Measurements from ENCODE around the gene PJA1.
A peak's percentile ranks its signal among the peaks of the same experiment; 100 is the strongest.

The PJA1 gene

DNA sequence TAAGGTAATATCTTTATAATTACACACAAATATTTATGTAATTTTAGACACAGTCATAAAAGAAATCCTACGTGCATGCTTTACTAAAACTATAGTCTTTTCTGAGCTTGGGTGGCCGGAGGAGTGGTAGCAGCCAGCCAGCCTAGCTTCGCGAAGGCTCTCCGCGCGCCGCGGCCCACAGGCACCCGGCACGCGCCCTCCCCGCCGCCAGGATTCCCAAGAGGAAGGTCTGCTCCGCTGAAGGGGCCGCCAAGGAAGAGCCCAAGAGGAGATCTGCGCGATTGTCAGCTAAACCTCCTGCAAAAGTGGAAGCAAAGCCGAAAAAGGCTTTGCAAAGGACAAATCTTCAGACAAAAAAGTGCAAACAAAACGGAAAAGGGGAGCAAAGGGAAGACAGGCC, 8.7 kb upstream of the PJA1 start:
- ChIA-PET POLR2A (no interaction called here), CTCF (no interaction called here)
- Histone ChIP-seq H3K27me3 (replicated peaks in 2 of 5; ENCODE audit: control insufficient read depth in 4 of 5, insufficient read depth in 5 of 5, low read length in 4 of 5) (peaks cover 0 to 5% (median 0%) of the 10 kb centered on the region in 5 experiments), H3K36me3 (ENCODE audit: control insufficient read depth in 4 of 4, insufficient read depth in 4 of 4, low read length in 3 of 4) (no peaks in the 10 kb centered on the region), H3K4me1 (ENCODE audit: control extremely low read depth in 1 of 4, control insufficient read depth in 4 of 4, insufficient read depth in 4 of 4, low read length in 3 of 4) (no peaks in the 10 kb centered on the region), H3K9me3 (ENCODE audit: control extremely low read depth in 1 of 5, control insufficient read depth in 4 of 5, insufficient read depth in 2 of 5, low read depth in 1 of 5, low read length in 4 of 5) (peaks cover 0 to 5% (median 0%) of the 10 kb centered on the region in 5 experiments), H3K4me3 (ENCODE audit: control insufficient read depth in 1 of 7, extremely low read depth in 1 of 7, insufficient read depth in 4 of 7, low read depth in 2 of 7, low read length in 6 of 7) (no peak overlapping the region), H3K27ac (ENCODE audit: insufficient read depth in 1 of 2, low read depth in 1 of 2, low read length in 2 of 2, poor library complexity in 1 of 2, severe bottlenecking in 2 of 2) (no peak overlapping the region)
- 60% methylated on average over 19 of the region's 20 CpGs for WGBS (ENCODE audit: insufficient coverage)
- no peak for DNase-seq

DNA sequence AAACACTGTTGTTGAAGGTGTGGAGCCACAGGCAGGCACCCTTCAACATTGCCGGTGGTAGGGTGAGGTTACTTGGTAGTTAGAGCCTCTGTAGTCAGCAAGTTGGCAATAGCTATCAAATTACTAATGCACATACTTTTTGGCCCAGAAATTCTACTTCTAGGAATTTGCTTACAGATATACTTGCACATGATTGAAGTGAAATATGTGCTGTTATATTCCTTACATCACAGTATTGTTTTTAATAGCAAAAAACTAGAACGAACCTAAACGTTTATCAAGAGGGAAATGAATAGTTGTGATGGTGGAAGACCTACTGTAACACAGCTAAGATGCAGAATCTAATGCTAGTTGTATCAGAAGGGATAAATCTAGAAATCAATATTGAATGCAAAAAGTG, 7.7 kb upstream of the PJA1 start:
- H3K4me3 ChIP-seq (ENCODE audit: control insufficient read depth in 1 of 7, extremely low read depth in 1 of 7, insufficient read depth in 4 of 7, low read depth in 2 of 7, low read length in 6 of 7), result no peak overlapping the region
- H3K36me3 ChIP-seq (ENCODE audit: control insufficient read depth in 4 of 4, insufficient read depth in 4 of 4, low read length in 3 of 4), result no peaks in the 10 kb centered on the region
- CTCF ChIA-PET, result no interaction called here
- POLR2A ChIA-PET, result no interaction called here
- WGBS (ENCODE audit: insufficient coverage), result no CpG with 5 or more reads among the region's 3 CpGs
- H3K27ac ChIP-seq (ENCODE audit: insufficient read depth in 1 of 2, low read depth in 1 of 2, low read length in 2 of 2, poor library complexity in 1 of 2, severe bottlenecking in 2 of 2), result no peak overlapping the region
- no peak for DNase-seq
- peaks cover 0 to 5% (median 0%) of the 10 kb centered on the region in 5 experiments for H3K27me3 ChIP-seq (replicated peaks in 2 of 5; ENCODE audit: control insufficient read depth in 4 of 5, insufficient read depth in 5 of 5, low read length in 4 of 5)
- peaks cover 0 to 5% (median 0%) of the 10 kb centered on the region in 5 experiments for H3K9me3 ChIP-seq (ENCODE audit: control extremely low read depth in 1 of 5, control insufficient read depth in 4 of 5, insufficient read depth in 2 of 5, low read depth in 1 of 5, low read length in 4 of 5)
- H3K4me1 ChIP-seq (ENCODE audit: control extremely low read depth in 1 of 4, control insufficient read depth in 4 of 4, insufficient read depth in 4 of 4, low read length in 3 of 4), result no peaks in the 10 kb centered on the region

DNA sequence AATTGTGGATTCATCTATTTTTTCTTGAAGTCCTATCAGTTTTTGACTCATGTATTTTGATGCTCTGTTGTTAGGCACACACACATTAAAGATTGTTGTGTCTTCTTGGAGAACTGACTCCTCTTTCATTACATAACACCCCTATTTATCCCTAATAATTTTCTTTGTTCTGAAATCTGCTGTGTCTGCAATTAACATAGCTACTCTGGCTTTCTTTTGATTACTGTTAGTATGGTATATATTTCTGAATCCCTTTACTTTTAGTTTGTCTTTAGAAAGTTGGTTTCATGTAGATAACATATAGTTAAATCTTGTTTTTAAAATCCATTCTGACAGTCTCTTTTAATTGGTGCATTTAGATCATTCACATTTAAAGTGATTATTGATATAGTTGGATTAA, 5.1 kb upstream of the PJA1 start:
- CTCF ChIA-PET, result no interaction called here

DNA sequence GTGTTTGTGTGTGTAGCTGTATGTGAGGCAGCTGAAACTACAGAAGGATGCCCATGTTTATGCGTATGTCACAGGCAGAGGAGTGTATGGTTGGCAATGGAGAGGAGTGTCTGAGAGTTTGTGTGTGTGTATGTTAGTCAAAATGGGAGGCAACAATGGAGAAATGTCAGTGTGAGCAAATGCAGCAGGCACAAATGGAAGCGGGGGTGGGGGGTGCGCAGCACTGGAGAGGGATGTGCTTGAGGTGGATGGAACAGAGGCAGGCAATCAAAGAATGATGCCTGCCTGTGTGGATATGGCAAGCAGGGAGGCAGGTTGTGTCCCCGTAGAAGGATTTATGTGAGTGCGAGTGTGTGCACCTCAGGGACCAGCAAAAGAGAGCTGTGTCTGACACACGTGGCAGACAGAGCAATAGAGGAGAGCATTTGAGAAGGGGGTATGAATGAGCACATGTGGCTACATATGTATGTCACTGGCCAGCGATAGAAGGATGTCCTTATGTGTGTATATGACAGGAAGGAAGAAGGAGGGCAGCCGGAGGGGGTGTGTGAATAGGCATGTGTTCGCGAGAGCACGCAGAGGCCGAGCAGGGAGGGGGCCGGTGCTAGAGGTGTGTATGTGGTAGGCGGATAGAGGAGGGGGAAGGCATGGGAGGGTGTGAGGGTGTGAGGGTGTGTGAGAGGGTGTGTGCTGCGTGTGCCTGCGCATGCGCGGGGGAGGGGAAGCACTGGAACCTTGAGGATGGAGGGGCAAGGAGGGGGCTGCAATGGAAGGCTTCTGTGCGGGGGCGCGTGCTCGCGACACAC, 1.1 kb downstream of the PJA1 start:
- H3K27me3 ChIP-seq (replicated peaks in 2 of 5; ENCODE audit: control insufficient read depth in 4 of 5, insufficient read depth in 5 of 5, low read length in 4 of 5), result peaks cover 0 to 6% (median 0%) of the 10 kb centered on the region in 5 experiments
- CTCF ChIA-PET, result no interaction called here
- peaks cover 0 to 15% (median 0%) of the 10 kb centered on the region in 4 experiments for H3K36me3 ChIP-seq (ENCODE audit: control insufficient read depth in 4 of 4, insufficient read depth in 4 of 4, low read length in 3 of 4)
- no peak overlapping the region for H3K27ac ChIP-seq (ENCODE audit: insufficient read depth in 1 of 2, low read depth in 1 of 2, low read length in 2 of 2, poor library complexity in 1 of 2, severe bottlenecking in 2 of 2)
- 35% methylated on average over 16 of the region's 23 CpGs for WGBS (ENCODE audit: insufficient coverage)
- H3K9me3 ChIP-seq (ENCODE audit: control extremely low read depth in 1 of 5, control insufficient read depth in 4 of 5, insufficient read depth in 2 of 5, low read depth in 1 of 5, low read length in 4 of 5), result peaks cover 0 to 2% (median 0%) of the 10 kb centered on the region in 5 experiments
- POLR2A ChIA-PET, result no interaction called here
- peak; percentile 28 to 65 (median 58) for DNase-seq
- peak overlapping the region in 5 of 7 experiments; percentile 66 to 90 (median 78) for H3K4me3 ChIP-seq (ENCODE audit: control insufficient read depth in 1 of 7, extremely low read depth in 1 of 7, insufficient read depth in 4 of 7, low read depth in 2 of 7, low read length in 6 of 7)
- peaks cover 0 to 12% (median 6%) of the 10 kb centered on the region in 4 experiments for H3K4me1 ChIP-seq (ENCODE audit: control extremely low read depth in 1 of 4, control insufficient read depth in 4 of 4, insufficient read depth in 4 of 4, low read length in 3 of 4)

More for the DNA sequence above, 5.1 kb upstream of the PJA1 start:
- Histone ChIP-seq H3K36me3 (ENCODE audit: control insufficient read depth in 4 of 4, insufficient read depth in 4 of 4, low read length in 3 of 4) (no peaks in the 10 kb centered on the region), H3K4me1 (ENCODE audit: control extremely low read depth in 1 of 4, control insufficient read depth in 4 of 4, insufficient read depth in 4 of 4, low read length in 3 of 4) (peaks cover 0 to 5% (median 2%) of the 10 kb centered on the region in 4 experiments), H3K27ac (ENCODE audit: insufficient read depth in 1 of 2, low read depth in 1 of 2, low read length in 2 of 2, poor library complexity in 1 of 2, severe bottlenecking in 2 of 2) (no peak overlapping the region), H3K27me3 (replicated peaks in 2 of 5; ENCODE audit: control insufficient read depth in 4 of 5, insufficient read depth in 5 of 5, low read length in 4 of 5) (no peaks in the 10 kb centered on the region), H3K4me3 (ENCODE audit: control insufficient read depth in 1 of 7, extremely low read depth in 1 of 7, insufficient read depth in 4 of 7, low read depth in 2 of 7, low read length in 6 of 7) (no peak overlapping the region), H3K9me3 (ENCODE audit: control extremely low read depth in 1 of 5, control insufficient read depth in 4 of 5, insufficient read depth in 2 of 5, low read depth in 1 of 5, low read length in 4 of 5) (peaks cover 0 to 2% (median 0%) of the 10 kb centered on the region in 5 experiments)
- POLR2A ChIA-PET, result no interaction called here
- DNase-seq, result no peak

DNA sequence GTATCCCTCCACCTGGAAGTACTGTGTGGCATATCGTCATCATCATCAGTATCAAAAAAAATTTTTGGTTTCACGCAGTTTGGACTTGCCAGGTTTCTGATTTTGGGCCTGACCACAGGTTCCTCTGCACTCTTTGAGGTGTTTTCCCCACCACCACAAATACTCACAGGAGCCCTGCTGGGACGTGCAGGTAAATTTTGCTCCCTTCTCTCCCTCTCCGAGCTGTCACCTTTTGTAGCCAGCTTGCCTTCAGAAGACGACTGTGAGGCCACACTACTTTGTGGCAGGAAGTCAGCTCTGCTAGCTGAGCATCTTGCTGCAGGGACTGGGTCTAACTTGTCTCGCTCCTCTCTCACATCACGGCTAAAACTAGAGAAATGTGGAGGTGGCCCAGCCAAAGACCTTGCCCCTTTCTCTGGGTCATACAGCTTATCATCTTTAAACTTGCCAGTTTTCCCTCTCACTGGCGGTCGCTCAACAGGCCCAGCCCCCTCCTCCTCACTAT, 2.8 kb downstream of the PJA1 start:
- CTCF ChIA-PET, result interaction anchor here (0.7 to 1.4 kb wide), 2 partner anchors 334 to 335 kb away, joined by 3 read pairs; partner anchors contain the start of gene EFNB1
- no peaks in the 10 kb centered on the region for H3K9me3 ChIP-seq (ENCODE audit: control extremely low read depth in 1 of 5, control insufficient read depth in 4 of 5, insufficient read depth in 2 of 5, low read depth in 1 of 5, low read length in 4 of 5)
- 89% methylated on average over 9 of the region's 9 CpGs for WGBS (ENCODE audit: insufficient coverage)
- POLR2A ChIA-PET, result no interaction called here
- H3K36me3 ChIP-seq (ENCODE audit: control insufficient read depth in 4 of 4, insufficient read depth in 4 of 4, low read length in 3 of 4), result peaks cover 0 to 15% (median 0%) of the 10 kb centered on the region in 4 experiments
- no peak for DNase-seq
- peaks cover 0 to 6% (median 0%) of the 10 kb centered on the region in 5 experiments for H3K27me3 ChIP-seq (replicated peaks in 2 of 5; ENCODE audit: control insufficient read depth in 4 of 5, insufficient read depth in 5 of 5, low read length in 4 of 5)
- H3K4me3 ChIP-seq (ENCODE audit: control insufficient read depth in 1 of 7, extremely low read depth in 1 of 7, insufficient read depth in 4 of 7, low read depth in 2 of 7, low read length in 6 of 7), result no peak overlapping the region
- no peak overlapping the region for H3K27ac ChIP-seq (ENCODE audit: insufficient read depth in 1 of 2, low read depth in 1 of 2, low read length in 2 of 2, poor library complexity in 1 of 2, severe bottlenecking in 2 of 2)
- peaks cover 0 to 17% (median 6%) of the 10 kb centered on the region in 4 experiments for H3K4me1 ChIP-seq (ENCODE audit: control extremely low read depth in 1 of 4, control insufficient read depth in 4 of 4, insufficient read depth in 4 of 4, low read length in 3 of 4)

DNA sequence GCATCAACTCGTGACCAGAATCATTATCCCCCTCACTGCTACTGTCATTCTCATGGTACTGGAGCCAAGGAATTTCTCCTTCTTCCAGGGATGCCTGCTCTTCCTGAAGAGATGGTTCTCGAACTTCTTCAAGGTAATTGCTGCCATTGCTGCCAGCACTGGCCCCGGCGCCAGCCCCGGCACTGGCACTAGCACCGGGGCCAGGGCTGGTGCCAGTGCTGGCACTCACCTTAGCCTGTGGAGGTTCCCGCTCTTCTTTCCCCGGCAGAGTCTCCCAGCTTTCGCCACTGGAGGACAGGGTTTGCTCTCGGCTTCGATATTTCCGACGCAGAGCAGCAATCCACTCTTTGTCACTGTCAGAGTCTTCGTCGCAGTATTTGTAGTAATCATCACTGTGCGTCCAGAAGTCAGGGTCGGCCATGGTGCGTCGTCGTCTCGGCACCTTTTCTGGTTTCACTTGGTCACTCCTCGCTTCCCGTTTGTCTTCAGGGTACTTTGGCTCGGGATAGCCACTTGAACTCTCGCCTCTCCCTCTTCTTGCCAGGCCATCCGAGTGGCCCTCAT, 3.4 kb downstream of the PJA1 start:
- H3K27ac ChIP-seq (ENCODE audit: insufficient read depth in 1 of 2, low read depth in 1 of 2, low read length in 2 of 2, poor library complexity in 1 of 2, severe bottlenecking in 2 of 2), result no peak overlapping the region
- H3K9me3 ChIP-seq (ENCODE audit: control extremely low read depth in 1 of 5, control insufficient read depth in 4 of 5, insufficient read depth in 2 of 5, low read depth in 1 of 5, low read length in 4 of 5), result no peaks in the 10 kb centered on the region
- no peak overlapping the region for H3K4me3 ChIP-seq (ENCODE audit: control insufficient read depth in 1 of 7, extremely low read depth in 1 of 7, insufficient read depth in 4 of 7, low read depth in 2 of 7, low read length in 6 of 7)
- ChIA-PET POLR2A (no interaction called here), CTCF (interaction anchor here (1.4 kb wide), 1 partner anchor 333 kb away, joined by 3 read pairs; the partner anchor contains the start of gene EFNB1)
- H3K4me1 ChIP-seq (ENCODE audit: control extremely low read depth in 1 of 4, control insufficient read depth in 4 of 4, insufficient read depth in 4 of 4, low read length in 3 of 4), result peaks cover 0 to 17% (median 6%) of the 10 kb centered on the region in 4 experiments
- peaks cover 0 to 6% (median 0%) of the 10 kb centered on the region in 5 experiments for H3K27me3 ChIP-seq (replicated peaks in 2 of 5; ENCODE audit: control insufficient read depth in 4 of 5, insufficient read depth in 5 of 5, low read length in 4 of 5)
- 95% methylated on average over 26 of the region's 26 CpGs for WGBS (ENCODE audit: insufficient coverage)
- DNase-seq, result no peak
- peaks cover 0 to 15% (median 0%) of the 10 kb centered on the region in 4 experiments for H3K36me3 ChIP-seq (ENCODE audit: control insufficient read depth in 4 of 4, insufficient read depth in 4 of 4, low read length in 3 of 4)

DNA sequence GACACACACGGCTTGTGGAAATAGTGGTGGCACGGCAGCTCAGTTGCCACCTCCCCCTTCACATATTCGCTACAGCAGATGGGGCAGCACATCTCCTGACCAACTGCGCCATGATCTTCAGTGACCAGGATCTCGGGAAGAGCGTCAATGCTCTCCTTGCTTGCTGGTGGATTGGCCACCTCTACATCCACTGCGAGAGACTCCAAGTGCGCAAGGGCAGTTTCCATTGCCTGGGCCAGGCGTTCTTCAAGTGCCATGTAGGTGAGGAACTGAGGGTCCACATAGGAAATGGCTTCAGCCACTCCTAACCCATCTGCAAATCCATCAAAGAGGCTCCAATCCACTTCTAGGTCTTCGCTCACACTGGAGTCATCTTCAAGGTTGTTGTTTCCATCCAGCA, 3.9 kb downstream of the PJA1 start:
- 93% methylated on average over 10 of the region's 10 CpGs for WGBS (ENCODE audit: insufficient coverage)
- Histone ChIP-seq H3K36me3 (ENCODE audit: control insufficient read depth in 4 of 4, insufficient read depth in 4 of 4, low read length in 3 of 4) (peaks cover 0 to 15% (median 0%) of the 10 kb centered on the region in 4 experiments), H3K27me3 (replicated peaks in 2 of 5; ENCODE audit: control insufficient read depth in 4 of 5, insufficient read depth in 5 of 5, low read length in 4 of 5) (peaks cover 0 to 9% (median 0%) of the 10 kb centered on the region in 5 experiments), H3K9me3 (ENCODE audit: control extremely low read depth in 1 of 5, control insufficient read depth in 4 of 5, insufficient read depth in 2 of 5, low read depth in 1 of 5, low read length in 4 of 5) (no peaks in the 10 kb centered on the region), H3K4me3 (ENCODE audit: control insufficient read depth in 1 of 7, extremely low read depth in 1 of 7, insufficient read depth in 4 of 7, low read depth in 2 of 7, low read length in 6 of 7) (no peak overlapping the region), H3K4me1 (ENCODE audit: control extremely low read depth in 1 of 4, control insufficient read depth in 4 of 4, insufficient read depth in 4 of 4, low read length in 3 of 4) (peaks cover 0 to 17% (median 6%) of the 10 kb centered on the region in 4 experiments), H3K27ac (ENCODE audit: insufficient read depth in 1 of 2, low read depth in 1 of 2, low read length in 2 of 2, poor library complexity in 1 of 2, severe bottlenecking in 2 of 2) (no peak overlapping the region)
- CTCF ChIA-PET, result no interaction called here
- POLR2A ChIA-PET, result no interaction called here
- DNase-seq, result no peak

Measured in common myeloid progenitor, CD34-positive (primary cell).